ENCODE results near the gene SLC13A3.

DNA sequence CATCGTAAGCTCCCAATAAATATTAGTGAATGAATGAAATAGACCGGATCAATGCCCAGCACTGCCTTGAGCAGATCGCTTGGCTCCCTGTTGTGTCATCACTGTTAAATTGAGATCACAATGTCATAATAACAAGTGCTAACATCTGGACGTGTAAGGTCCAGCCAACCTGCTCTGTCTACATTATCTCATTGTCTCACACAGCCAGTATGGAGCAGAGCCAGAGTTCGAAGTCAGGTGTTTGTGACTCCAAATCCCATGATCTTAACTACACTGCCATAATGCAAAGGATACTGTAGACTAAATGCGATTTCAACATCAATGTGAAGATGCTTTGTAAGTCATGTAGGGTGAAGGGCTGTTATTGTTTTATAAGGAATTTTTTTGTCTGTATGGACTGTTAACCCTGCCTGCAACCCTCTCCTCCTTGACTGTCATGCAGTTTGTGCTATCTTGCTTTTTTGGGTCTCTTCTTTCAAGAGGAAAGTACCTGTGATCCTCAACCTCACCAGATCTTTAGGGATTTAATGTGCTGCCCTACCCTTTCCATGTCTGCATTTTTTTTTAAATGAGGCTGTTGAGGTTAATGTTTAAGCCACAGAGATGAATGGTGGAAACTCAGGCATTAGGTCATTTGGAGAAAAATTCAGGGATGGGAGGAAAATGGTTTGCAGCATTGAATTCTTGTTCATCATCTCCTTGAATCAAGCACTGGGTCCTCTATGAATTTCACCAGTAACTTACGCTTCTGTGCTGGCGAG, 51.9 kb downstream of the SLC13A3 start:
- TF ChIP-seq POLR2A (IDR thresholded peaks at IDR 0.05) = no peak
- TF ChIP-seq, protein P1, sequence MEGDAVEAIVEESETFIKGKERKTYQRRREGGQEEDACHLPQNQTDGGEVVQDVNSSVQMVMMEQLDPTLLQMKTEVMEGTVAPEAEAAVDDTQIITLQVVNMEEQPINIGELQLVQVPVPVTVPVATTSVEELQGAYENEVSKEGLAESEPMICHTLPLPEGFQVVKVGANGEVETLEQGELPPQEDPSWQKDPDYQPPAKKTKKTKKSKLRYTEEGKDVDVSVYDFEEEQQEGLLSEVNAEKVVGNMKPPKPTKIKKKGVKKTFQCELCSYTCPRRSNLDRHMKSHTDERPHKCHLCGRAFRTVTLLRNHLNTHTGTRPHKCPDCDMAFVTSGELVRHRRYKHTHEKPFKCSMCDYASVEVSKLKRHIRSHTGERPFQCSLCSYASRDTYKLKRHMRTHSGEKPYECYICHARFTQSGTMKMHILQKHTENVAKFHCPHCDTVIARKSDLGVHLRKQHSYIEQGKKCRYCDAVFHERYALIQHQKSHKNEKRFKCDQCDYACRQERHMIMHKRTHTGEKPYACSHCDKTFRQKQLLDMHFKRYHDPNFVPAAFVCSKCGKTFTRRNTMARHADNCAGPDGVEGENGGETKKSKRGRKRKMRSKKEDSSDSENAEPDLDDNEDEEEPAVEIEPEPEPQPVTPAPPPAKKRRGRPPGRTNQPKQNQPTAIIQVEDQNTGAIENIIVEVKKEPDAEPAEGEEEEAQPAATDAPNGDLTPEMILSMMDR (IDR thresholded peaks at IDR 0.05 in 4 of 5, conservative IDR thresholded peaks at IDR 0.05 in 1 of 5) = no peak

Measured in gastrocnemius medialis (tissue), 4 donors.